Uterus (tissue), 4 donors: ENCODE results near the gene XRCC6. TPM values are rescaled to one million over a fixed set of nuclear protein-coding genes. Genes with fewer than 3 reads are reported as not detected.

ENCODE experiments used
- DNase-seq, 2 donors: peaks; one replicate each; pipeline ENCODE4 v3.0.0-alpha.2; 2019 to 2020
- H3K27ac ChIP-seq, 2 donors: fragments of 200-600 bp; sonication (generic); 1 replicate in 1 of 2; 2 replicates in 1 of 2; pipeline ENCODE4 v1.5.1; 2016 to 2018
- H3K27me3 ChIP-seq, 2 donors: fragments of 200-600 bp; sonication (generic); one replicate each; pipeline ENCODE4 v1.5.1; 2018 to 2019; ENCODE audit warnings: control low read depth in 1 of 2
- H3K36me3 ChIP-seq, 2 donors: fragments of 200-600 bp; sonication (generic); one replicate each; pipeline ENCODE4 v1.5.1; 2019; ENCODE audit warnings: control low read depth in 1 of 2
- H3K4me1 ChIP-seq, 2 donors: fragments of 200-600 bp; sonication (generic); one replicate each; pipeline ENCODE4 v1.5.1; 2018 to 2019; ENCODE audit warnings: control low read depth in 1 of 2
- H3K4me3 ChIP-seq, 2 donors: fragments of 200-600 bp; sonication (generic); 1 replicate in 1 of 2; 2 replicates in 1 of 2; pipeline ENCODE4 v1.5.1; 2018 to 2019; ENCODE audit warnings: mild to moderate bottlenecking in 1 of 2
- H3K9me3 ChIP-seq, 2 donors: fragments of 200-600 bp; sonication (generic); one replicate each; pipeline ENCODE4 v1.5.1; 2019; ENCODE audit warnings: control low read depth in 1 of 2
- POLR2A ChIP-seq, 2 donors: fragments of 450-650 bp; IDR thresholded peaks; one replicate each; pipeline ENCODE4 v1.6.1; 2016; ENCODE audit warnings: antibody characterized with exemption in 2 of 2, mild to moderate bottlenecking in 1 of 2, moderate library complexity in 1 of 2
- intact Hi-C: fragments of 100-400 bp; cut with DNase I; formaldehyde crosslinking; loops from one replicate; pipeline ENCODE4 v1.15.1; 2023; ENCODE audit warnings: low total_unique reads
- total RNA-seq, 4 donors: library from RNA; depleted of rRNA in 3 of 4; stranded (reverse); fragments of >200 nt in 3 of 4; gene quantifications; one replicate each; pipeline versions ENCODE4 v1.1.0 to v1.2.4, GENCODE V29; 2014 to 2023
- TF ChIP-seq, protein P1 (sequence below), 4 experiments: fragments of 200-600 bp in 2 of 4; fragments of 450-650 bp in 2 of 4; sonication (generic) in 2 of 4; IDR thresholded peaks; one replicate each; pipeline ENCODE4 v1.5.1; 2016 to 2019; ENCODE audit warnings: antibody characterized with exemption in 4 of 4, mild to moderate bottlenecking in 2 of 4, moderate library complexity in 1 of 4
- donor health status: DM: yes; HTN: yes; CAD: no.

The XRCC6 gene
- total RNA-seq, 4 donors from 2014 or later, result 89.1 to 303 (median 157) TPM

DNA sequence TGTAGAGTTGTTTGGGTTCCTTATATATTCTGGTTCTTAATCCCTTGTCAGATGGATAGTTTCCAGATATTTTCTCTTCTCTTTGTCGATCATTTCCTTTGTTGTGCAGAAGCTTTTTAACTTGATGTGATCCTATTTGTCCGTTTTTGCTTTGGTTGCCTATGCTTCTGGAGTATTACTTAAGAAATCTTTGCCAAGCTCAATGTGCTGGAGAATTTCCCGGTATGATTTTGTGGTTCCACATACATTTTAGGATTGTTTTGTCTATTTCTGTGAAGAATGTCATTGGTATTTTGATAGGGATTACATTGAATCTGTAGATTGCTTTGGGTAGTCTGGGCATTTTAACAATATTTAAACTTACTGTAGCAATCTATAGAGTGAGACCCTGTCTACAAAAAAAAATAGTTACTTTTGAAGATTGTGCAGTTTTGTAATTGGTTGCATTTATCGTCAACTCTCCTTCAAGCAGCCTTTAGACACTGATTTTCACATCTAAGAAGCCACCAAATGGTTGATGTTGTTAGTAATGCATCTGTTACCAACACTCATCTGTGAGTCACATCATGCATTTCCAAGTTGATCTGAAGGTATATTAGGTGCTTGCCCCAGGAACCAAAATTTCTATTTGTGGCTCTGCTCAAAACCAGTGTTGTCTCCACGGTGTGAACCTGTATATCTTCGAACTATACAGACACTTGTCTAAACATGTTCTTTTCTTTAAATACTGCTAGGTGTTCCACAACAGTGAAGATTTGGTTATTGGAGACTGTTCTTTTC is 21.4 kb downstream of the XRCC6 start:
- Histone ChIP-seq H3K27me3 (no peaks in the 10 kb centered on the region), H3K4me1 (no peaks in the 10 kb centered on the region), H3K4me3 (no peak overlapping the region), H3K36me3 (no peaks in the 10 kb centered on the region), H3K27ac (no peak overlapping the region), H3K9me3 (no peaks in the 10 kb centered on the region)
- intact Hi-C loops, result no loop called here
- TF ChIP-seq POLR2A (IDR thresholded peaks at IDR 0.05), result no peak
- TF ChIP-seq, protein P1, sequence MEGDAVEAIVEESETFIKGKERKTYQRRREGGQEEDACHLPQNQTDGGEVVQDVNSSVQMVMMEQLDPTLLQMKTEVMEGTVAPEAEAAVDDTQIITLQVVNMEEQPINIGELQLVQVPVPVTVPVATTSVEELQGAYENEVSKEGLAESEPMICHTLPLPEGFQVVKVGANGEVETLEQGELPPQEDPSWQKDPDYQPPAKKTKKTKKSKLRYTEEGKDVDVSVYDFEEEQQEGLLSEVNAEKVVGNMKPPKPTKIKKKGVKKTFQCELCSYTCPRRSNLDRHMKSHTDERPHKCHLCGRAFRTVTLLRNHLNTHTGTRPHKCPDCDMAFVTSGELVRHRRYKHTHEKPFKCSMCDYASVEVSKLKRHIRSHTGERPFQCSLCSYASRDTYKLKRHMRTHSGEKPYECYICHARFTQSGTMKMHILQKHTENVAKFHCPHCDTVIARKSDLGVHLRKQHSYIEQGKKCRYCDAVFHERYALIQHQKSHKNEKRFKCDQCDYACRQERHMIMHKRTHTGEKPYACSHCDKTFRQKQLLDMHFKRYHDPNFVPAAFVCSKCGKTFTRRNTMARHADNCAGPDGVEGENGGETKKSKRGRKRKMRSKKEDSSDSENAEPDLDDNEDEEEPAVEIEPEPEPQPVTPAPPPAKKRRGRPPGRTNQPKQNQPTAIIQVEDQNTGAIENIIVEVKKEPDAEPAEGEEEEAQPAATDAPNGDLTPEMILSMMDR (IDR thresholded peaks at IDR 0.05), result no peak
- DNase-seq, result no peak

DNA sequence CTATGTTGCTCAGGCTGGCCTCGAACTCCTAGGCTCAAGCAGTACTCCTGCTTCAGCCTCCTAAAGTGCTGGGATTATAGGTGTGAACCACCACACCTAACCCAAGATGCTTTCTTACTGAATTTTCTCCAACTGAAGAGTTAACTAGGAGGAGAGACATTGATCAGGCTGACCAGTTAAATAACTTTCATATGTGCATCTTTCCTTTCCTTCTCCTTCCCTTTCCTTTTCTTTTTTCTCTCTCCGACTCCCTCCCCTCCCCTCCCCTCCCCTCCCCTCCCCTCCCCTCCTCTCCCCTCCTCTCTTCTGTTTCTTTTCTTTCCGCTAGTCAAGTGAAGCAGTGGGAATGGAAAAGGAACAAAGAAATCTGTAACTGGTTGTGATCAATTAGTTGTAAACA is 26.7 kb downstream of the XRCC6 start:
- intact Hi-C loops, result no loop called here
- Histone ChIP-seq H3K36me3 (no peaks in the 10 kb centered on the region), H3K27ac (no peak overlapping the region), H3K4me3 (no peak overlapping the region), H3K27me3 (no peaks in the 10 kb centered on the region), H3K4me1 (no peaks in the 10 kb centered on the region), H3K9me3 (no peaks in the 10 kb centered on the region)
- TF ChIP-seq, protein P1 (IDR thresholded peaks at IDR 0.05), result no peak
- TF ChIP-seq POLR2A (IDR thresholded peaks at IDR 0.05), result no peak
- DNase-seq, result no peak

DNA sequence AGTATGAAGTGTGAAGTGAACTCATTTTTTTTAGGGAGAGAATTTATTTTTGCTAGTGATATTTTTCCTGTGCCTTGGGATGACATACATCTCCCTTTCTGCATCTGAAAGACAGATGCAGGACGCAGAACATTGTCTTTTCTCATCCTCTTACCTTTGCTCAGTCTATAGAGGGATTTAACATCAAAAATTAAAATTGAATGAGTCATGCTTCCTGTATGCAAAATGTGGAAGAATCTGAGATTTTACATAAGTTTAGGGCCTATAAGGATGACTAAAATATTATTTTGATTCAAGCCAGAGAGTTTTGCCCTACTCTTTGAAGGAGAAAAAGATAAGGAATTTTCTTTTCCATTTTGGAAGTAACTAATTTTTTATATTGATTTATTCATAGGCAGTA is 27.3 kb downstream of the XRCC6 start:
- Histone ChIP-seq H3K27ac (no peak overlapping the region), H3K4me3 (no peak overlapping the region), H3K36me3 (no peaks in the 10 kb centered on the region), H3K27me3 (no peaks in the 10 kb centered on the region), H3K4me1 (no peaks in the 10 kb centered on the region), H3K9me3 (no peaks in the 10 kb centered on the region)
- TF ChIP-seq, protein P1 (IDR thresholded peaks at IDR 0.05), result no peak
- TF ChIP-seq POLR2A (IDR thresholded peaks at IDR 0.05), result no peak
- DNase-seq, result no peak
- intact Hi-C loops, result no loop called here

GRCh38 chr22:41650229-41650628 is 29.1 kb downstream of the XRCC6 start:
- H3K27ac ChIP-seq, result no peak overlapping the region
- no peak overlapping the region for H3K4me3 ChIP-seq
- DNase-seq, result no peak
- intact Hi-C loops, result no loop called here
- H3K9me3 ChIP-seq, result no peaks in the 10 kb centered on the region
- TF ChIP-seq, protein P1 (IDR thresholded peaks at IDR 0.05), result no peak
- TF ChIP-seq POLR2A (IDR thresholded peaks at IDR 0.05), result no peak
- no peaks in the 10 kb centered on the region for H3K4me1 ChIP-seq
- H3K36me3 ChIP-seq, result no peaks in the 10 kb centered on the region
- no peaks in the 10 kb centered on the region for H3K27me3 ChIP-seq

DNA sequence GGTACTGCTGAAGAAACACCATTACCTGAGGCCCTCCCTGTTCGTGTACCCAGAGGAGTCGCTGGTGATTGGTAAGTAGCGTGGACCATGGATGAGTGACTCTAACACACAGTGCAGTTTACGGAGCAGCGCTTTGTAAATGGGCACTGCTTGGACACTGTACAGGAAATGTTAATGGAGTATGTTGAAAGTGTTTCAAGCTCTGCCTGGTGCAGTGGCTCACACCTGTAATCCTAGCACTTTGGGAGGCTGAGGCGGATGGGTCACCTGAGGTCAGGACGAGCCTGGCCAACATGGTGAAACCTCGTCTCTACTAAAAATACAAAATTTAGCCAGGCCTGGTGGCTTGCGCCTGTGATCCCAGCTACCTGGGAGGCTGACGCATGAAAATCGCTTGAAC is 29.7 kb downstream of the XRCC6 start:
- H3K4me1 ChIP-seq, result no peaks in the 10 kb centered on the region
- H3K36me3 ChIP-seq, result no peaks in the 10 kb centered on the region
- no peak for DNase-seq
- H3K9me3 ChIP-seq, result no peaks in the 10 kb centered on the region
- H3K27me3 ChIP-seq, result no peaks in the 10 kb centered on the region
- H3K27ac ChIP-seq, result no peak overlapping the region
- TF ChIP-seq, protein P1 (IDR thresholded peaks at IDR 0.05), result no peak
- no peak for TF ChIP-seq POLR2A (IDR thresholded peaks at IDR 0.05)
- no peak overlapping the region for H3K4me3 ChIP-seq
- intact Hi-C loops, result no loop called here
